GM04504 (cell line): ENCODE data around the gene PFAS.
A peak's percentile ranks its signal among the peaks of the same experiment; 100 is the strongest.

Source experiments
- DNase-seq: peaks from one replicate; pipeline ENCODE4 v3.0.0-alpha.2; 2012; ENCODE audit warnings: low read depth

PFAS gene

GRCh38 chr17:8268550-8269298 is 19.6 kb downstream of the PFAS start:
- DNase-seq, result no peak

GRCh38 chr17:8272421-8272820 is 23.3 kb downstream of the PFAS start:
- no peak for DNase-seq

- no peak for DNase-seq
These were observed 24.9 kb downstream of the PFAS start for GRCh38 chr17:8273884-8274444.

GRCh38 chr17:8274816-8275215 is 25.7 kb downstream of the PFAS start:
- DNase-seq, result no peak

GRCh38 chr17:8275421-8276290 is 26.6 kb downstream of the PFAS start:
- no peak for DNase-seq

GRCh38 chr17:8277317-8277716 is 28.2 kb downstream of the PFAS start:
- no peak for DNase-seq

GRCh38 chr17:8282345-8282744 is 33.3 kb downstream of the PFAS start:
- no peak for DNase-seq

- DNase-seq, result no peak
These were observed 34.3 kb downstream of the PFAS start for GRCh38 chr17:8283356-8283755.

- DNase-seq, result no peak
These were observed 35.0 kb downstream of the PFAS start for GRCh38 chr17:8284126-8284525.

GRCh38 chr17:8285270-8286181 is 36.4 kb downstream of the PFAS start:
- DNase-seq, result no peak

GRCh38 chr17:8287651-8288335 is 38.7 kb downstream of the PFAS start:
- DNase-seq, result no peak

- peak; percentile 58 for DNase-seq
These were observed 39.4 kb downstream of the PFAS start, which contains the start of gene RANGRF for GRCh38 chr17:8288336-8289102. RANGRF (plus strand) TSS chr17:8288670; CDS start chr17:8288789, 119 bp downstream.

GRCh38 chr17:8289103-8289397 is 40.0 kb downstream of the PFAS start:
- no peak for DNase-seq

GRCh38 chr17:8290043-8290442 is 41.0 kb downstream of the PFAS start:
- no peak for DNase-seq

GRCh38 chr17:8292639-8293395 is 43.7 kb downstream of the PFAS start:
- no peak for DNase-seq

GRCh38 chr17:8294361-8294760 is 45.3 kb downstream of the PFAS start:
- no peak for DNase-seq

- DNase-seq, result no peak
These were observed 45.8 kb downstream of the PFAS start for GRCh38 chr17:8294814-8295316.

GRCh38 chr17:8300226-8300625 is 51.1 kb downstream of the PFAS start:
- no peak for DNase-seq

GRCh38 chr17:8300627-8301242 is 51.6 kb downstream of the PFAS start:
- DNase-seq, result no peak
